ENCODE data around the gene TFDP1.
A peak's percentile ranks its signal among the peaks of the same experiment; 100 is the strongest.

Gene TFDP1

GRCh38 chr13:113599391-113599790, 14.8 kb downstream of the TFDP1 start:
- no peak for TF ChIP-seq CTCF (IDR thresholded peaks at IDR 0.05; ENCODE audit: unreplicated experiment in 3 of 3)
- H3K9me3 Mint-ChIP-seq: peaks cover 14% of the 10 kb centered on the region
- H3K4me1 Mint-ChIP-seq: no peaks in the 10 kb centered on the region
- H3K27ac Mint-ChIP-seq: no peak overlapping the region
- peaks cover 72% of the 10 kb centered on the region for H3K36me3 Mint-ChIP-seq (ENCODE audit: low read depth)
- no peaks in the 10 kb centered on the region for H3K27me3 Mint-ChIP-seq (ENCODE audit: low read depth)
- no peak overlapping the region for H3K4me3 Mint-ChIP-seq

- Mint-ChIP-seq H3K27me3 (ENCODE audit: low read depth) (no peaks in the 10 kb centered on the region), H3K9me3 (peaks cover 9% of the 10 kb centered on the region), H3K4me1 (no peaks in the 10 kb centered on the region), H3K4me3 (peak overlapping the region in 1 of 3 experiments; percentile 2), H3K36me3 (ENCODE audit: low read depth) (peaks cover 69% of the 10 kb centered on the region), H3K27ac (peak overlapping the region in 1 of 3 experiments; percentile 71)
- TF ChIP-seq CTCF (IDR thresholded peaks at IDR 0.05; ENCODE audit: unreplicated experiment in 3 of 3): no peak
Measured at GRCh38 chr13:113601166-113602070, 16.9 kb downstream of the TFDP1 start.

- H3K9me3 Mint-ChIP-seq: peaks cover 9% of the 10 kb centered on the region
- no peak for TF ChIP-seq CTCF (IDR thresholded peaks at IDR 0.05; ENCODE audit: unreplicated experiment in 3 of 3)
- peaks cover 62% of the 10 kb centered on the region for H3K36me3 Mint-ChIP-seq (ENCODE audit: low read depth)
- no peak overlapping the region for H3K4me3 Mint-ChIP-seq
- H3K4me1 Mint-ChIP-seq: no peaks in the 10 kb centered on the region
- H3K27me3 Mint-ChIP-seq (ENCODE audit: low read depth): no peaks in the 10 kb centered on the region
- no peak overlapping the region for H3K27ac Mint-ChIP-seq
Measured at GRCh38 chr13:113602291-113602988, 17.9 kb downstream of the TFDP1 start.

GRCh38 chr13:113603116-113603710, 18.7 kb downstream of the TFDP1 start:
- Mint-ChIP-seq H3K27ac (no peak overlapping the region), H3K27me3 (ENCODE audit: low read depth) (no peaks in the 10 kb centered on the region), H3K36me3 (ENCODE audit: low read depth) (peaks cover 54% of the 10 kb centered on the region), H3K4me1 (no peaks in the 10 kb centered on the region), H3K9me3 (peaks cover 9% of the 10 kb centered on the region), H3K4me3 (no peak overlapping the region)
- no peak for TF ChIP-seq CTCF (IDR thresholded peaks at IDR 0.05; ENCODE audit: unreplicated experiment in 3 of 3)

- no peak for TF ChIP-seq CTCF (IDR thresholded peaks at IDR 0.05; ENCODE audit: unreplicated experiment in 3 of 3)
- Mint-ChIP-seq H3K27ac (no peak overlapping the region), H3K4me1 (no peaks in the 10 kb centered on the region), H3K4me3 (no peak overlapping the region), H3K9me3 (peaks cover 4% of the 10 kb centered on the region), H3K27me3 (ENCODE audit: low read depth) (no peaks in the 10 kb centered on the region), H3K36me3 (ENCODE audit: low read depth) (peaks cover 50% of the 10 kb centered on the region)
Measured at GRCh38 chr13:113604186-113604585, 19.6 kb downstream of the TFDP1 start.

Measured in nephron (organoid).